A673 (cell line): ENCODE measurements around the gene ARMC8.

Source experiments
- CTCF ChIP-seq: fragments of 300-800, 200-600 bp; sonication (generic); conservative IDR thresholded peaks from 2 replicates; pipeline ENCODE4 v1.5.1; 2017; ENCODE audit warnings: low read depth, mild to moderate bottlenecking, antibody characterized with exemption, low read length, moderate library complexity, mixed read lengths
- EZH2 ChIP-seq: fragments of 200-600 bp; sonication (generic); IDR thresholded peaks from 2 replicates; pipeline ENCODE4 v1.6.1; 2017; ENCODE audit warnings: borderline replicate concordance, low read depth, mild to moderate bottlenecking, mixed read lengths, antibody characterized with exemption, low read length; ENCODE audit not compliant: poor library complexity, severe bottlenecking

GRCh38 chr3:138254216-138254615 lies 67.1 kb downstream of the ARMC8 start:
- no peak for TF ChIP-seq CTCF
- no peak for TF ChIP-seq EZH2
